T follicular helper cell (primary cell): ENCODE data around the gene COPE.

ENCODE experiments used
- DNase-seq: peaks from one replicate; pipeline ENCODE4 v3.0.0-alpha.2; 2020; ENCODE audit warnings: low read depth

COPE gene

DNA sequence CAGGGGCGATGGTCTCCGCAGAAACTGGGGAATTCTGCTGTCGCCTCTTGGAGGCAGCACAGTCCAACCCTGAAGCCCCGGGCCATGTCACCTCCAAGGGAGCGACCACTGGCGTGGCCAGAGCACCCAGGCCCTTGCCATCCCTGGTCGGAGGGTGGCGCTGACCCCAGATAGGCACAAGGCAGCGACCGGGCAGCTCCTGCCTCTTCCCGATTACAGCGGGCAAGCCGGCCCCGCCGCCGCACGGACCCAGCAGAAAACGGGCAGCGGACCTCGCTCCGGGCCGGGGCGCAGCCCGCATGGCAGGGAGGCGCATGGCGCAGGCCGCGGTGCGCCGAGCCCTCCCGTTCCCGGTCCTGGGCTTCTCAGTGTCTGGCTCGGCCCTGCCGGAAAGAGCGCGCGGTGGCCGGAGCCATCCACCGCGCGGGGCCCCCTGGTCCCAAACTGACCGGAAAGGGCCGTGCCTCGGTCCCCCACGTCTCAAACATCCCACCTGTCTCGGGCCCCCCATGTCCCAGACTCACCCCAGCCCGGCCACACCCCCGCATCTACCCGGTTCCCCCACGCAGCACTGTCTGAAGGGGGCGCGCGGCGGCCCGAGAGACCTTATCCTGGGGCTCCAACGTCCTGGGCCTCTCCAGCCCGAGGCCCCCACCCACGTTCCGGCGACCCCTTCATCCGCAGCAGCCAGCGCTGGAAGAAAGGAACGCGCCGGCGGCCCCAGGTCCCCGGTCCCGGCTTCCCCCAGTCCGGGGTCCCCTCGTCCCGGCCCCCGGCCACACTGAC is 24.0 kb downstream of the COPE start:
- DNase-seq, result no peak

DNA sequence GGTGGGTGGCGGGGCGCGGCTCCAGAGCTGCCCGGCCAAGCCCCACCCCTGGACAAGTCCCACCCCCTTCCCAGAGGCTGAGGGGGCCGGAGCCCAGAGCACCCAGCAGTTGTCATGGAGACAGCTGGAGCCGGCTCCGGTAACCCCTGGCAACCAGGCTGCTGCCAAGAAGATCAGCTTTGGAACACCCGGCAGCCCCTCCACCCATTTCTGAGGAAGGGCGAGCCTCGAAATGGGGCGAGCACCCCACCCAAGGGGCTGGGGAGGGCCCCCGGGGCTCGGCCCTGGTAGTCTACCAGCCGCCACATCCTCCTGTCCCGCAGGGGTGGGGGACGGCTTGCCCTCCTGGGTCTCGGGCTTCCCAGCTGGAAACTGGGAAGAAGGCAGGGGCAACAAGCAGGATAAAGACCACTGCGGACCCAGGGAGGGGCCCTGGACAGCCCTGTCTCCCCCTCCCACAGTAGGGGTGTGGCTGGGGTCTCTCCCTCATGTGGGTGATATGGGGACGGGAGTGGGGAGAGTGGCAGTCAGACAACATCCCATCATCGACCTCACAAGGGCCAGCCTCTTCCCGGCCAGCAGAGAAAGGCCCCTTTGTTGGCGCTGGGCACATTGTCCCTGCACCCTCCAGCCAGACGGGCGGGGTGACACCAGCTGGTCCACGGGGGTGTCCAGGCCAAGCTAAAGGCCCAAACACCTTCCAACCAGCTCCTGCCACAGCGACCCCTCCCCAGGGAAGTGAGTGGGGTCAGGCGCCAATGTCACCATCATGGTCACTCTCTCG is 24.7 kb downstream of the COPE start:
- no peak for DNase-seq

DNA sequence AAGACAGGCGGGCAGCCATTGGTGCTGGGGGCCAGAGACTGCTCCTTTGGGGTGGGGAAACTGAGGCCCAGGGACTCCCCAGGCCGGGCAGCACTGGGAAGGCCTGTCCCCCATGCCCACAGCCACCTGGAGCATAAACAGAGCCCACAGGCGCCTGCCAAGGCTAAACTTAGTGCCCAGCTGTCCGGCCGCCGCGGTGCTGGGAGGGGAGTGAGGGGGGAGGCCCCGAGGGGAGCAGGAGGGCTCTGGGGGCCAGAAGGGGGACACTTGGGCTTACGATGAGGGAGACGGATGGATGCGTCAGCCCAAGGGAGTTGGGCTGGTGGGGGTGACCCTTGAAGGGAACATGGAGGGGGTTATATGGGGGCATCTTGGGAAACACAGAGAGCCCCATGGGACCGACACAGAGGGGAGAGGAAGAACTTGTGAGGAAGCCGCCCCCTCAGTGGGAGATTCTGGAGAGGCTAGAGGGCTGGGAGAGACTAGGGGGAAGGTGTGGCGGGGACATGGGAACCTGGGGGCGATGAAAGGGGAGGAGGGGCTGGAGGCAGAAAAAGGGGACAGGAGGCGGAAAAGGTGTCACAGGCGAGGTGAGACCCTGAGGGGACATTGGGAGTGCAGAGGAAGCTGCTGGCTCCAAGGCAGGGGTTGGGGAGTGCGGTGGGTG is 25.5 kb downstream of the COPE start:
- DNase-seq, result no peak

DNA sequence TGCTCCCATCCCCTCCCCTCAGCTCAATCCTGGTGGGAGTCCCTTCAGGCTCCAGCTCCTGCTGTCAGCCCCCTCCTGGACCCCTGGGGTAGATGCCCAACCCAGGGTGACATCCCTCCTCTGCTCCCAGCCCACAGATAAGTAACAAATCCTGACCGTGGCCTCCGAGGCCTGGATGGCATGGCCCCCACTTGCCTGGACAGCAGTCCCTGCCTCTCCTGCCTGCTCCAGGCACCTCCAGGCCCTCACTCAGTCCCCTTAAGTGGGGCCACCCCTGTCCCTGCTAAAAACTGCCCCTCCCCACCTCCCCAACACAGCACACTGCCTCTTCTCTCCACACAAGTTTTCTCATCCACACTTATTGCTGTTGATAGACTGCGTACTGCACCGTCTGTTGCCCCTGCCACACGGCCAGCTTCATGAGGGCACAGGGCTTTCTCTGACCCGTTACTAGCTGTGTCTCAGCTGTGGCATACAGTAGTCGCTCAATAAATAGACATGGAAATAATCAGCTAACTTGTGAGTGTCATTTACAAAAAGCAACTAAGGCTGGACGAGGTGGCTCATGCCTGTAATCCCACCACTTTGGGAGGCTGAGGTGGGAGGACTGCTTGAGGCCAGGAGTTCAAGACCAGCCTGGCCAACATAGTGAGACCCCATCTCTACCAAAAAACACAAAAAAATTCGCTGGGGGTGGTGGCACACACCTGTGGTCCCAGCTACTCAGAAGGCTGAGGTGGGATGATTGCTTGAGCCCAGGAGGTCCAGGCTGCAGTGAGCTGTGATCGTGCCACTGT is 29.0 kb downstream of the COPE start:
- no peak for DNase-seq

DNA sequence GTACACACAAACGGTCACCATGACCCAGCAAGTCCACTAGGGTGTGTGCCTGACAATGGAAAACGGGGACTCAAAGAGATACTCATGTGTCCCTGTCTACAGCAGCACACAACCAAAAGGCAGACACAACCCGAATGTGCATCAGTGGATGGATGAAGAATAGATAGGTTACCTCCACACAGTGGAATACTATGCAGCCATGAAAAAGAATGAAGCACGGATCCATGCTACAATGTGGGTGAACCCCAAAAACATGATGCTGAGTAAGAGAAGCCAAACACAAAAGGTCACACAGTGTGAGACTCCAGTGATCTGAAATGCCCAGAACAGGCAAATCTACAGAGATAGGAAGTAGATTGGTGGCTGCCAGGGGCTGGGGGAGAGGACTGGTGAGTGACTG is 32.2 kb downstream of the COPE start:
- no peak for DNase-seq

DNA sequence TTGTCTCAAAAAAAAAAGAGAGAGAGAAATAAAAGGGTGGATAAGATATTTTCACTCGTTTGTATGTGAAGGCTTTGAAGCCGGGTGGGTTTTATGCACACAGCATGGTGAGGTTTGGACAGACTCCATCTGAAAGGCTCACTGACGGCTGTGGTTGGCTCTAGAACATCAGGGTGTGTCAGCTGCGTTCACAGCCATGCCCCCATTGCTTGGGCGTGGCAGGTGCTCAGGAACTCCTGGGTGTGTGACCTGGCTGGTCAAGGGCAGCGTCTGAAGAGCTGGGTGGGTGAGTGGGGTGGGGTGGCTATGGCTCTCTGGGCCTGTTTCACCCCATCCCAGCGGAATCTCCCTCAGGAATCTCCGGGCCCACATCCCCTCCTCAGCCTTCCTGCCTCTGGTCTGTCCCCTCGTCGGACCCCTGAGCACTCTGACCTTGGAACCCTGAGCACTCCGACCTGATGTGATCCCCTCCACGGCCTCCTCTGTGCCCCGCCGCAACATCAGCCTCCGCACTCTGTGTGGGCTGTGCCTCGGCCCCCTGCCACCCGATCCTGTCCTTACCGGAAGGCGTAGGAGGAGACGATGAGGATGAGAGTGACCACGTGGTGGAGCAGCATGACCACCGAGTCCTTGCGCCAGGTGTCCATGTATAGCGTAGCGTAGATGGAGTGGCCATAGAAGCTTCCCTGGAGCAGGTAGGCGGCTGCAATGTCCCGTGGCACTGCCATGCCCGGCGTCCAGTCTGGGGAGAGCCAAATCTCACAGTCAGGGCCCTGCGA is 35.5 kb downstream of the COPE start:
- no peak for DNase-seq

DNA sequence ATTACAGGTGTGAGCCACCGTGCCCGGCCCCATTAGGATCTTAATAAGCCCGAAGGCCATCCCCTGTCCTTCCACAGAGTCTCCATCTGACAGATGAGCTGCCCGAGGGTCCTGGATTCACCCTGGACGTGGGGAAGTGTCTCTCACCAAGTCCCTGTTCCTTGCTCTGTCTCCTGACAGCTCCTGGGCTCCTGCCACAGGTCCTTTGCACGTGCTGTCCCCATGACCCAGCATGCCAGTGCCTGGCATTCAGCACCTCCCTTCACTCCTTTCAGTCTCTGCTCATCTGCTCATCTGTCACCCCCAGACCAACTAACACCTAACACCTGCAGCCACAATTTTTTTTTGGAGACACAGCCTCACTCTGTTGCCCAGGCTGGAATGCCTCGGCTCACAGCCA is 37.7 kb downstream of the COPE start:
- DNase-seq, result no peak

DNA sequence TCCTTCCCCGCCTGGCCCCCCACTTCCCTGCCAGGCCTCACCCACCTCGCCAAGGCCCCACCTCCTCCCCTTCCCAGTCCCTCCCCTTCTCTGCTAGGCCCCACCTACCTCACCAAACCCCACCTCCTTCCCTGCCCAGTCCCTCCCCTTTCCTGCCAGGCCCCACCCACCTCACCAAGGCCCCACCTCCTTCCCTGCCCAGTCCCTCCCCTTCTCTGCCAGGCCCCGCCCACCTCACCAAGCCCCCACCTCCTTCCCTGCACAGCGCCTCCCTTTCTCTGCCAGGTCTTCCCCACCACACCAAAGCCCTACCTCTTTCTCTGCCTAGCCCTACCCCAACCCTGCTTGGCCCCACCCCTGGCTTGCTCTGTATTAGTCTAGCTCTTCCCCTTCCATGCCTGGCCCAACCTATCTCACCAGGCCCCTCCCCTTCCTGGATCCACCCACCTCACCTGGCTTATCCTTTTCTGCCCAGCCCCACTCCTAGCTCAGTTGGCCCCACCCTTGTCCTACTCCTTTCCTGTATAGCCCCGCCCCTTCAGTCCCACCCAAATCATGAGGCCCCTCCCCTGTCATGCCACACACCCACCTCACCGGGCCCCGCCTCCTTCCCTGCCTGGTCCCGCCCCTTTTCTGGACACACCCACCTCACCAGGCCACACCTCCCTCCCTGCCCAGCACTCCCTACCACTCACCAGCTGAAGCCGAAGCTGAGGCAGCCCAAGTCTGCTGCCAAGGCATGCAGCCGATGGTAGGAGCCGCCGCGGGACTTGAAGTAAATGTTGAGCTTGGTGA is 39.4 kb downstream of the COPE start:
- DNase-seq, result no peak

DNA sequence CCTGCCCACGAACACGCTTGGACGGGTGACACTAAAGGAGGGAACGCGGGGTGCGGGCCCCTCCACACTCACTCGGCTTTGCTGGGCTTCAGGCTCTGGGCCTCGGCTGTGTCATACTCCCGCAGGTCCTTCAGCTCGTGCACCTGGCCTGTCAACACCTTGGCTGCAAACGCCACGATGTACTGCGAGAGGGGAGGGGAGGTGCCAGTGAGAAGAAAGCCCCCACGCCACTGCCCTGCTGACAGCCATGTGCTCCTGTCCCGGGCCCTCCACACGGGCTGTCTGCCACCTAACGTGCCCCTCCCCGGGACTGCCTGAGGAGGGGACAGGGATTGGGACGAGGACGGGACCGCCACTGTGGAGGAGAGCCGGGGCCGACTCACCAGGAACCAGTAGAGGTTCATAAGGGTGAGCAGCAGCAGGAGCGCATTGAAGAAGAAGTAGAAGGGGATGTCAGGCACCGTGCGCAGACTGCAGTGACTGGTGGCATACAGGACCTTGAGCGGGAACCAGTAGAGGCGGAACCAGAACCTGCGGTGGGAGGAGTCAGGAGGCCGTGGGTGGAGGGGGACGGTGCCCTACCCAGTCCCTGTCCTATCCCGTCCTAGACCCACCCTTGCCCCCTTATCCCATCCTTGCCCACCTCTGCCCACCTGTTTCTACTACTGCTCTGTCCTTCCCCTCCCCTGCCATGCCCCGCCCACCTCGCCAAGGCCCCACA is 40.2 kb downstream of the COPE start:
- DNase-seq, result no peak

DNA sequence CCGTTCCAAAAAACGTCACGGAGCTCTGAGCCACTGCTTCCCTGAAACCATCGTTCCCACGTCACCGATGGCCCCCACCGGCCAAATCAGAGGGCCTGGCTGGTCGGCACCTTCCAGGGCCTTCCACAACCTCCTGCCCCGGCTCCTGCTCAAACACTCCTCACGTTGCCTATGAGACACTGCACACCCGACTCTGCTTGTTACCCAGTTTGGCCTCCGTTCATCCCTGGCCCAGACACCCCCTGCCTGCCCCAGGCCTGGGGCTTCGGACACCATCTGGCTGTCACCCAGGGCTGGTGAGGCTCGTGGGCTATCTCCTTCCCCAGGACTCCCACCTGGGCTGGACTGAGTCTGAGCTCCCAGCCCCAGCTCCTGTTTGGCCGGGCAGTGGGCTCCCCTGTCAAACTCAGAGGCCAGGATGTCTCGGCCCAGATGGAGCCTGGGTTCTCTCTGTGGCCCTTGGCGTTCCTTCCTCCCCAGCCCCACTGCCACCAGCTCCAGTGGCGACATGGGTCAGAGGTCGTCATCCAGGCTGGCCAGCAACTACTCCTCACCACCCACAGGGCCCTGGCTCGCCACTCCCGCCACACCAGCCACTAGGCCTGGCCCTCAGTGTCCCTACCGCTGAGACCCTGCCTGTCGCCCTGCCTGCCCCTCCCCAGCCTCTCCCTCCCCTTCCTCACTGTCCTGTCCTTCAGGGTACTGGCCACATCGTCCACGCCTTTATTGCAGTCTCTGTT is 41.0 kb downstream of the COPE start:
- no peak for DNase-seq

DNA sequence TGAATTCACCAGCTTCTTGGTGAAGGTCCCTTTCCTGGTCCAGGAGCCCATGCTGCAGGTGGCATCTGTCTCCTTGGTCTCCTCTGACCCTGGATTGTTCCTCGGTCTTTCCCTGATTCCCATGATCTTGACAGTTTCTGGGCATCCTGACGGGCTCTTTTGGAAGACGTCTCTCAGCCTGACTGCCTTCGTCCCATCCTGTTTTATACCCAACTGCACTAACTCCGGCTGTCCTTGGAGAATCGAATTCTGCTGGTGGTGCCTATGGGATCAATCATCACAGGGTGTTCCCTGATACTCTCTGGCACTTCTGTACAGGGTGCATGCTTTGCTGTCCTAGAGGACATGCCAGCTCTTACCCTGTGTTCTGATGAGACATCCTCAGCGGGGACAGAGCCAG is 42.3 kb downstream of the COPE start:
- no peak for DNase-seq

DNA sequence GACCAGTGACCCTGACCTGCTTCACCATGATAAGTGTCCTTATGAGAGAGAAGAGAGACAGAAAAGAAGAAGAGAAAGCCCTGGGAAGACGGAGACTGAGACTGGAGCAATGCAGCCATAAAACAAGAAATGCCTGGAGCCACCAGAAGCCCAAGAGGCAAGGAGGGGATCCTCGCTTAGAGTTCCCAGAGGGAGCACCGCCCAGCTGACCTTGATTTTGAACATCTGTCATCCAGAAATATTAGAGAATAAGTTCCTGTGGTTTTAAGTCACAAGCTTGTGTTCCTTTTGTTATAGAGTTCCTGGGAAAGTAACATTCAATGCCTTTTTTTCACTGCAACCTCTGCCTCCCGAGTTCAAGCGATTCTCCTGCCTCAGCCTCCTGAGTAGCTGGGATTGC is 43.5 kb downstream of the COPE start:
- DNase-seq, result no peak

DNA sequence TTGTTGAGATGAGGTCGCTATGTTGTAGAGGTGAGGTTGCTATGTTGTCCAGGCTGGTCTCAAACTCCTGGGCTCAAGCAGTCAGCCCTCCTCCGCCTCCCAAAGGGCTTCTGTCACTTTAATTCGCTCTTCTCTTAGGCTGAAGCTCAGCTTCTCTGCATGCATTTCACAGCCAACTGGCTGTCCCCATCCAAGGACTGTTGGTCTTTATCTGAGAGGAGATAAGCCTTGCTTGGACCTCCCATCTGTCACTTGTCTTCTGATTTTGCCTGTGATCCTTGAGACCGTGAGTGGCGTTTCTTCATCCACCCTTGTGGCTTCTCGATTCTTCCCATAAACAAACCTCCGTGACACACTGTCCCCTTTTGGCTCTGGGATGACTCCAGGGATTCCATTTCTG is 47.6 kb downstream of the COPE start:
- no peak for DNase-seq

DNA sequence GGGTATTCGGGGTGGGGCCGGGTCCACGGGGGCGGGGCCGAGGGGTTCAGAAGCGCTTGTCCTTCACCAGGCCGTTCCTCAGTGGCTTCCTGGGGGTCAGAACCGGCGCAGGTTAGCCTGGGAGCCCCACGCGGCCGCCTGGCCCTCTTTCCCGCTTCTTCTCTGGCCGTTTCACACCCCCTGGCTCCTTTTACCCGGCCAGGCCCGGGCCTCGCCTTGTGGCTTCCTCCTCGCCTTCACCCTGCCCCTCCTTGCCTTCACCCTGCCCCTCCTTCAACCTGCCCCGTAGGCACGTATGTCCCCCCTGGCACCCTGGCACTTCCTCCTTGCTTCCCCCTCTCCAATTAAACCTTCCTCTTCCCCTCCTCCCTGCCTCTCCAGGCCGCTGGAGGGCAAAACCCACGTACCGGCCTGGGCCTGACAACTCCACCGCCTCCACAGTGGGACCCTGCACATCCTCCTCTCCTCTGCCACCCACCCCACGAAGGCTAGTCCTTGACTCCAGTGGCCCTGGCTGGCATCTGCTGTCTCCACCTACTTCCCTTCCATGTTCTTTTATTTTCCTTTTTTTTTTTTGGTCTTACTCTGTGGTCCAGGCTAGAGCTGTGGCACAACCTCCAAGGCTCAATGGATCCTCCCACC is 48.5 kb downstream of the COPE start:
- DNase-seq, result no peak

DNA sequence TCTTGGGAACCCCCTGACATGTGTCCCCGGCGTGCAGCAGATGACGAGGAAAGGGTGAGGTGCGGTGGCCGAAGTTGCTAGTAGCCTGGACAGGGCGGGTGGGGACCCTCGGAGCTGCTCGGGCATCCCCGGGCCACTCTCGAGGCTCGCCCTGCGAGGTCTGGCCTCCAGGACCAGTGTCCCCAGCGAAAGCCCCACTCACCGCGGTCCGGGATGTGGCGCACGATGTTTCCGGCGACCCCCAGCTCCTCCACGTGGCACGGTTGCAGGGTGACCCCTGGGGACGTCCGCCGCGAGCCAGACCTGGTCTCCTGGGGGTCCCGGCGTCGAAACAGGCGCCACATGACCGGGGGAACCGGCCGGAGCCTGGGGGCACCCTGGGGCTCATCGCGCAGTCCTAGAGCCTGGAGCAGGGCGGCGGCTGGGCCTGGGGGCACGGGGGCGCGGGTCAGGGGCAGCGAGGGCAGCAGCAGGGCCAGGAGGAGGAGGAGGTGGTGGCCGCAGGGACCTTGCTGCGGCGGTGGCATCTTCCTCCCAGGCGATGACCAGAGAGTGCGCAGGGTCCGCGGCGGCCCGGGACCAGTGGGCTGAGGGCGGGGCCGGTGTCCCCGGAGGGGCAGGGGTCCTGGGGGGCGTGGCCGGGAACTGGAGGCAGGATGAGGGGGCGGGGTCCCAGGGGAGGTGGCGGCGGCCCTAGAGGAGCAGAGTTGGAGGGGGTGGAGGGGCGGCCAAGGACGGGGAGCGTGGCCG is 49.2 kb downstream of the COPE start:
- no peak for DNase-seq

DNA sequence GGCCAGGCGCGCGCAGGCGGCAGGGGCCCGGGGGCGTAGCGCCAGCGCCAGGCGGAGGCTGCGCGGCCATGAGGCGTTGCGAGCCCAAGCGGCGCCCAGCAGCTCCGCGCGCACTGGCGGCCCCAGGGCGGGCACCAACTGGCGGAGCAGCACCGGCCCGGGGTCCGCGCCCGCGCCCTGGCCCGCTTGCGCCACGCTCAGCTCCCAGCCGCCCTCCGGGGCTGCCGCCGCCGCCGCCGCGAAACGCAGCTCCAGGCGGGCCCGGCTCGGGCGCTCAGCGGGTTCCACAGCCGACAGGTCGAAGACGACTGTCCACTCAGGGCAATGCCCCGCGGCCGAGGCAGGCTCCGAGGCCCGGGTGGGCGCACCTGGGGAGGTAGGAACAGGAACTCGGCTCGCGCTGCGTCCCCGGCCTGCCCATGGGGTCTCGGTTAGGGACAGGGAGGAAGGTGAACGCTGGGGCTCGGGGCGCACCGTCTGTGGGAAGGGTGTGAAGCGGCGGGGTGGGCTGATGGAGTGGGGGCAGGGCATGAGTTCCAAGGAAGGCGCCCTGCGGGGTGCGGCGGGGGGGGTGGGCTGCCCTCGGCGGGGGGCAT is 50.1 kb downstream of the COPE start:
- DNase-seq, result no peak

DNA sequence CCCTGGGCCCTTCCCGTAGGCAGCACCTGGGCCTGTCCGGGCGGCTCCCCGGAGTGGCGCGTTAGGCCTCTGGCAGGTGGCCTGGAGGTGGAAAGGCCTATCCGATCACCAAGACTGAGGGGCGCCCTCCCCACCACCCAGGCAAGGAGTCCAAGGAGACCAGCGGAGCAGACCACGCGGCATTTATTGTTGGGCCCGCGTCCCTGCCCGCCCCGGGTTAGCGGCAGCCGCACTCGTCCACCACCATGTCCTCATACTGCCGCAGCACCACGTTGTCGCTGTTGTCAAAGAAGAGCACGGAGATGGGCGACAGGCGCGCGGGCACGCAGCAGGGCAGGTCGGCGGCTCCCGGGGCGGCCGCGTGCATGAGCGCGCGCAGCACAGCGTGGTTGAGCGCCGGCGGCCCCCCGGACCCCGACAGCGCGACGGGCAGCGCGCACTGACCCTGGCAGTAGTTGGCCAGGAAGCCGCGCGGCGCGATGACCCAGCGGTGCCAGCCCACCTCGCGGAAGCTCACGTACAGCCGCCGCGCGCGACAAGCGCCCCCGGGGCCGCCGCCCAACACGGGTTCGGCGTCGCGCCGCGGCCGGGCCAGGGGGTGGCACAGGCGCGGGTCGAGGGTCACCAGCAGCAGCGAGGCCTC is 50.7 kb downstream of the COPE start:
- no peak for DNase-seq
